HepG2 (cell line): ENCODE results near the gene TIRAP. TPM values are rescaled to one million over a fixed set of nuclear protein-coding genes. Genes with fewer than 3 reads are reported as not detected.

Experiments
- ATF6 ChIP-seq: sonication (generic); formaldehyde crosslinking; conservative IDR thresholded peaks from 2 replicates; pipeline ENCODE4 v1.4.0; 2020; ENCODE audit warnings: missing genetic modification reagents
- BATF2 ChIP-seq: sonication (generic); formaldehyde crosslinking; IDR thresholded peaks from 2 replicates; pipeline ENCODE4 v1.8.0; 2022; ENCODE audit warnings: mild to moderate bottlenecking, missing genetic modification reagents, moderate library complexity
- CHCHD3 ChIP-seq: sonication (generic); formaldehyde crosslinking; IDR thresholded peaks from 2 replicates; pipeline ENCODE4 v1.8.0; 2022; ENCODE audit warnings: mild to moderate bottlenecking, missing genetic modification reagents, moderate library complexity
- HOXA7 ChIP-seq: sonication (generic); formaldehyde crosslinking; IDR thresholded peaks from 2 replicates; pipeline ENCODE4 v1.8.1; 2022; ENCODE audit warnings: mild to moderate bottlenecking, missing genetic modification reagents, moderate library complexity
- JARID2 ChIP-seq: sonication (generic); formaldehyde crosslinking; IDR thresholded peaks from 2 replicates; pipeline ENCODE4 v1.8.1; 2023; ENCODE audit warnings: missing genetic modification reagents, inconsistent platforms; ENCODE audit not compliant: insufficient replicate concordance
- JUN ChIP-seq: sonication (generic); formaldehyde crosslinking; IDR thresholded peaks from 2 replicates; pipeline ENCODE4 v1.4.0; 2020; ENCODE audit warnings: mild to moderate bottlenecking, missing genetic modification reagents
- MBNL3 ChIP-seq: fragments of 250-450 bp; sonication (Bioruptor Pico); conservative IDR thresholded peaks from 2 replicates; pipeline ENCODE4 v1.8.0; 2022; ENCODE audit warnings: mild to moderate bottlenecking, inconsistent platforms
- NFYC ChIP-seq: IDR thresholded peaks from 2 replicates; pipeline ENCODE4 v1.6.1; 2016; ENCODE audit warnings: missing genetic modification reagents, missing compliant biosample characterization
- PLRG1 ChIP-seq: fragments of 450-650 bp; conservative IDR thresholded peaks from 2 replicates; pipeline ENCODE4 v1.6.1; 2016
- RARA ChIP-seq: IDR thresholded peaks from 2 replicates; pipeline ENCODE4 v1.6.1; 2016; ENCODE audit warnings: missing genetic modification reagents, missing compliant biosample characterization
- TCF7 ChIP-seq: sonication (generic); IDR thresholded peaks from 2 replicates; pipeline ENCODE4 v1.6.1; 2016; ENCODE audit warnings: antibody characterized with exemption, low read depth
- ZBTB7A ChIP-seq: sonication (generic); formaldehyde crosslinking; IDR thresholded peaks from 2 replicates; pipeline ENCODE4 v1.8.0; 2022; ENCODE audit warnings: mild to moderate bottlenecking, missing genetic modification reagents
- ZC3H13 ChIP-seq: sonication (generic); formaldehyde crosslinking; IDR thresholded peaks from 2 replicates; pipeline ENCODE4 v1.8.1; 2023; ENCODE audit warnings: mild to moderate bottlenecking, missing genetic modification reagents, moderate library complexity
- ZEB1 ChIP-seq: IDR thresholded peaks from 2 replicates; pipeline ENCODE4 v1.6.1; 2012; ENCODE audit warnings: mild to moderate bottlenecking, low read depth, inconsistent platforms; ENCODE audit not compliant: insufficient replicate concordance
- ZKSCAN1 ChIP-seq: fragments of 150-350 bp; IDR thresholded peaks from 2 replicates; pipeline ENCODE4 v1.6.1; 2014; ENCODE audit warnings: low read length
- ZNF317 ChIP-seq: sonication (generic); formaldehyde crosslinking; IDR thresholded peaks from 2 replicates; pipeline ENCODE4 v1.5.0; 2020; ENCODE audit warnings: mild to moderate bottlenecking, missing genetic modification reagents
- ZNF382 ChIP-seq: sonication (generic); formaldehyde crosslinking; IDR thresholded peaks from 2 replicates; pipeline ENCODE4 v1.5.0; 2020; ENCODE audit warnings: missing genetic modification reagents, mild to moderate bottlenecking, borderline replicate concordance
- ZNF513 ChIP-seq: sonication (generic); formaldehyde crosslinking; conservative IDR thresholded peaks from 2 replicates; pipeline ENCODE4 v1.5.0; 2020; ENCODE audit warnings: missing genetic modification reagents
- ZNF597 ChIP-seq: sonication (generic); formaldehyde crosslinking; IDR thresholded peaks from 2 replicates; pipeline ENCODE4 v1.5.0; 2020; ENCODE audit warnings: missing genetic modification reagents
- ZNF782 ChIP-seq: sonication (generic); formaldehyde crosslinking; IDR thresholded peaks from 2 replicates; pipeline ENCODE4 v1.4.0; 2020; ENCODE audit warnings: missing genetic modification reagents, mild to moderate bottlenecking, borderline replicate concordance
- ZNF83 ChIP-seq: sonication (generic); formaldehyde crosslinking; IDR thresholded peaks from 2 replicates; pipeline ENCODE4 v1.4.0; 2020; ENCODE audit warnings: missing genetic modification reagents, mild to moderate bottlenecking, borderline replicate concordance
- ZSCAN12 ChIP-seq: sonication (generic); formaldehyde crosslinking; IDR thresholded peaks from 2 replicates; pipeline ENCODE4 v1.9.0; 2021; ENCODE audit warnings: mild to moderate bottlenecking, missing genetic modification reagents
- ZSCAN21 ChIP-seq: sonication (generic); formaldehyde crosslinking; IDR thresholded peaks from 2 replicates; pipeline ENCODE4 v1.8.0; 2022; ENCODE audit warnings: mild to moderate bottlenecking, missing genetic modification reagents, moderate library complexity, borderline replicate concordance
- ZZZ3 ChIP-seq: sonication (generic); formaldehyde crosslinking; IDR thresholded peaks from 2 replicates; pipeline ENCODE4 v1.4.0; 2020; ENCODE audit warnings: missing genetic modification reagents, mild to moderate bottlenecking, borderline replicate concordance
- polyA plus RNA-seq, 8 experiments: library from polyadenylated mRNA; depleted of rRNA in 3 of 8; stranded (reverse) in 7 of 8; unstranded in 1 of 8; fragments of >200 nt; fragmentation: Illumina TruSeq in 4 of 8; extraction: Trizol in 4 of 8; gene quantifications; 2 replicates each; pipeline versions ENCODE4 v1.2.1 to v1.2.3, GENCODE V29; 2011 to 2016; ENCODE audit warnings: low read depth in 4 of 8, missing spikeins in 1 of 8, mixed read lengths in 1 of 8; ENCODE audit not compliant: insufficient read depth in 1 of 8
- total RNA-seq, 5 experiments: library from RNA; depleted of rRNA; stranded (reverse); fragments of >200 nt; fragmentation: Illumina TruSeq; extraction: Trizol; gene quantifications; 2 replicates each; pipeline ENCODE4 v1.2.3, GENCODE V29; 2016; ENCODE audit warnings: low read depth in 1 of 5

Gene TIRAP
- total and polyA plus RNA-seq, 2 of the 13 experiments (the other 11 are each of a cell fraction or from before 2014, with no cell fraction given) = 5.4 to 5.7 TPM

- TF ChIP-seq ATF6 (peak; percentile 91; the same call in 1 of the 2 replicates), ZKSCAN1 (no peak), ZBTB7A (CRISPR knock-in tag) (peak; percentile 72; the same call in 1 of the 2 replicates), ZC3H13 (CRISPR knock-in tag) (peak; percentile 92), ZEB1 (no peak), ZNF513 (CRISPR knock-in tag) (peak; percentile 66; the same call in 1 of the 2 replicates), ZNF782 (CRISPR knock-in tag) (no peak), RARA (no peak), MBNL3 (CRISPR knock-in tag) (no peak), ZNF83 (CRISPR knock-in tag) (peak; percentile 83; the same call in 1 of the 2 replicates), JARID2 (CRISPR knock-in tag) (peak; percentile 87), TCF7 (peak; percentile 6; the same call in 1 of the 2 replicates), ZNF382 (CRISPR knock-in tag) (no peak), HOXA7 (peak; percentile 57; the same call in 1 of the 2 replicates), ZSCAN12 (peak; percentile 85; the same call in 1 of the 2 replicates), ZNF317 (CRISPR knock-in tag) (no peak; the same call in 1 of the 2 replicates), JUN (CRISPR knock-in tag) (peak; percentile 71; the same call in 1 of the 2 replicates), ZSCAN21 (CRISPR knock-in tag) (peak; percentile 93), BATF2 (CRISPR knock-in tag) (peak; percentile 88), NFYC (CRISPR knock-in tag) (peak; percentile 74), PLRG1 (no peak), CHCHD3 (CRISPR knock-in tag) (no peak), ZZZ3 (peak; percentile 92; the same call in 1 of the 2 replicates), ZNF597 (no peak)
These were observed 20.9 kb downstream of the TIRAP start, which contains the start of gene DCPS (continued) for GRCh38 chr11:126303623-126304456.
